DND-41 (cell line): ENCODE results near the gene ZNF322.

Experiments
- ATAC-seq: fragments of 200-7000 bp; cut with Tn5 transposase; 3 replicates; pipeline ENCODE4 v1.9.1; 2021; ENCODE audit warnings: low read depth; ENCODE audit not compliant: insufficient read depth
- DNase-seq: peaks from one replicate; pipeline ENCODE4 v3.0.0-alpha.2; 2020
- H2AFZ ChIP-seq: 2 replicates; pipeline ENCODE4 v1.6.0; 2012; ENCODE audit warnings: low read depth, low read length
- H3K27ac ChIP-seq: 2 replicates; pipeline ENCODE4 v1.5.1; 2012; ENCODE audit warnings: low read length, inconsistent platforms
- H3K27me3 ChIP-seq: fragments of 200-600 bp; sonication (generic); 2 replicates; pipeline ENCODE4 v1.6.0; 2012; ENCODE audit warnings: low read length, mild to moderate bottlenecking, inconsistent platforms; ENCODE audit not compliant: insufficient read depth, poor library complexity
- H3K36me3 ChIP-seq: 2 replicates; pipeline ENCODE4 v1.5.1; 2012; ENCODE audit warnings: low read length, inconsistent platforms; ENCODE audit not compliant: insufficient read depth
- H3K4me1 ChIP-seq: 2 replicates; pipeline ENCODE4 v1.5.1; 2012; ENCODE audit warnings: mild to moderate bottlenecking, low read length; ENCODE audit not compliant: insufficient read depth
- H3K4me2 ChIP-seq: 2 replicates; pipeline ENCODE4 v1.6.0; 2012; ENCODE audit warnings: mild to moderate bottlenecking, moderate library complexity, low read length, inconsistent platforms; ENCODE audit not compliant: insufficient read depth
- H3K4me3 ChIP-seq, 2 experiments: fragments of 200-600 bp in 1 of 2; shearing (Covaris generic) in 1 of 2; 2 replicates each; pipeline ENCODE4 v1.5.1; 2012 to 2016; ENCODE audit warnings: inconsistent platforms in 2 of 2, low read length in 2 of 2, mild to moderate bottlenecking in 2 of 2, low read depth in 1 of 2, moderate library complexity in 1 of 2
- H3K79me2 ChIP-seq: 2 replicates; pipeline ENCODE4 v1.6.0; 2012; ENCODE audit warnings: low read length, inconsistent platforms; ENCODE audit not compliant: insufficient read depth
- H3K9ac ChIP-seq: 2 replicates; pipeline ENCODE4 v1.6.0; 2012; ENCODE audit warnings: low read depth, mild to moderate bottlenecking, inconsistent platforms, low read length, moderate library complexity
- H3K9me3 ChIP-seq: 2 replicates; pipeline ENCODE4 v1.5.1; 2012; ENCODE audit warnings: low read length, moderate library complexity, mild to moderate bottlenecking, inconsistent platforms; ENCODE audit not compliant: insufficient read depth, severe bottlenecking
- H4K20me1 ChIP-seq: 2 replicates; pipeline ENCODE4 v1.6.0; 2012; ENCODE audit warnings: low read length; ENCODE audit not compliant: insufficient read depth
- EZH2 ChIP-seq: IDR thresholded peaks from 3 replicates; pipeline ENCODE4 v1.6.1; 2012; ENCODE audit warnings: borderline replicate concordance, low read depth, mild to moderate bottlenecking, moderate library complexity, low read length, inconsistent platforms; ENCODE audit not compliant: severe bottlenecking
- TF ChIP-seq, protein P1 (sequence below): IDR thresholded peaks from 2 replicates; pipeline ENCODE4 v1.5.1; 2012; ENCODE audit warnings: borderline replicate concordance, low read length, moderate library complexity, mild to moderate bottlenecking; ENCODE audit not compliant: poor library complexity, severe bottlenecking; ENCODE audit errors: extremely low read depth

Gene ZNF322

DNA sequence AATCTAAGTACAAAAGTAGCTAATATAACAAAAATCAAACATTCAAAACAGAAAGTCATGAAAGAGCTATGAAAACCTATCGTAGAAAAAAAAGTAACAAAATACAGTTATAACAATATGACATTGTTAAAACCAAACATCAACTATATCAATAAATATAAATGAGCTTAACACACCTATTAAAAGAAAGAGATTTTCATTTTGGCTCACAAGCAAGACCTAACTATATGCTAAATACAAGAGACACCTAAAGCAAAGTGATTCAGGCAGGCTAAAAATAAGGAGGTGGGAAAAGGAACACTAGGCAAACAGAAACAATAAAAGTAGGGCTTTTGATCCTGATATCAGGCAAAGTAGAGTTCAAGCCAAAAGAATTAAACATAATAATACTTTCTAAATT is 13.5 kb downstream of the ZNF322 start:
- no peak for ATAC-seq
- Histone ChIP-seq H3K27me3 (no peaks in the 10 kb centered on the region), H3K4me2 (no peak overlapping the region), H3K27ac (no peak overlapping the region), H2AFZ (no peak overlapping the region), H3K9me3 (peaks cover 4% of the 10 kb centered on the region), H3K4me3 (no peak overlapping the region), H4K20me1 (0 out of 2 replicates have a peak, but pooled peaks cover 3% of the 10 kb centered on the region), H3K79me2 (peaks cover 38% of the 10 kb centered on the region), H3K4me1 (no peaks in the 10 kb centered on the region), H3K36me3 (peaks cover 50% of the 10 kb centered on the region), H3K9ac (no peak overlapping the region)
- TF ChIP-seq, protein P1, sequence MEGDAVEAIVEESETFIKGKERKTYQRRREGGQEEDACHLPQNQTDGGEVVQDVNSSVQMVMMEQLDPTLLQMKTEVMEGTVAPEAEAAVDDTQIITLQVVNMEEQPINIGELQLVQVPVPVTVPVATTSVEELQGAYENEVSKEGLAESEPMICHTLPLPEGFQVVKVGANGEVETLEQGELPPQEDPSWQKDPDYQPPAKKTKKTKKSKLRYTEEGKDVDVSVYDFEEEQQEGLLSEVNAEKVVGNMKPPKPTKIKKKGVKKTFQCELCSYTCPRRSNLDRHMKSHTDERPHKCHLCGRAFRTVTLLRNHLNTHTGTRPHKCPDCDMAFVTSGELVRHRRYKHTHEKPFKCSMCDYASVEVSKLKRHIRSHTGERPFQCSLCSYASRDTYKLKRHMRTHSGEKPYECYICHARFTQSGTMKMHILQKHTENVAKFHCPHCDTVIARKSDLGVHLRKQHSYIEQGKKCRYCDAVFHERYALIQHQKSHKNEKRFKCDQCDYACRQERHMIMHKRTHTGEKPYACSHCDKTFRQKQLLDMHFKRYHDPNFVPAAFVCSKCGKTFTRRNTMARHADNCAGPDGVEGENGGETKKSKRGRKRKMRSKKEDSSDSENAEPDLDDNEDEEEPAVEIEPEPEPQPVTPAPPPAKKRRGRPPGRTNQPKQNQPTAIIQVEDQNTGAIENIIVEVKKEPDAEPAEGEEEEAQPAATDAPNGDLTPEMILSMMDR: no peak
- TF ChIP-seq EZH2: no peak
- DNase-seq: no peak

DNA sequence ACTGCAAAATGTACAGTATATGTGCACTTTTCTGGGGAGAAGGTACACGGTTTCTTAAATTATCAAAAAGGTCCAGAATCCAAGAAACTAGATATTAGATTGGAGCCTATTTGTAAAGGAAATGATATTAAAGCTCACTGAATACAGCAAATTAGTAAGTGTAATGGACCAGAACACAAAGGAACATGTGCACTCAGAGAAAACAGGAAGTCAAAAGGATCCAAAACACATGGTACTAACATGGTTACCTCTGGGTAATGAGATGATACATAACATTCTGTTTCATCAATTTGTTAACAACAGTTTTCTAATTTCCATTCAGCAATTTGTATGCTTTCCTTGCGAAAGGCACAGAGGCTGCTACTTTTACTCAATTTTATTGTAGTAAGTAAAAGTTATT is 18.7 kb downstream of the ZNF322 start:
- Histone ChIP-seq H3K27me3 (no peaks in the 10 kb centered on the region), H3K79me2 (peaks cover 7% of the 10 kb centered on the region; the same call in 1 of the 2 replicates), H3K4me3 (no peak overlapping the region), H3K36me3 (peaks cover 58% of the 10 kb centered on the region), H3K27ac (no peak overlapping the region), H4K20me1 (0 out of 2 replicates have a peak, but pooled peaks cover 3% of the 10 kb centered on the region), H2AFZ (no peak overlapping the region), H3K4me2 (no peak overlapping the region), H3K9me3 (no peaks in the 10 kb centered on the region), H3K9ac (no peak overlapping the region), H3K4me1 (no peaks in the 10 kb centered on the region)
- DNase-seq (no peak), ATAC-seq (no peak)
- TF ChIP-seq, protein P1: no peak
- no peak for TF ChIP-seq EZH2

DNA sequence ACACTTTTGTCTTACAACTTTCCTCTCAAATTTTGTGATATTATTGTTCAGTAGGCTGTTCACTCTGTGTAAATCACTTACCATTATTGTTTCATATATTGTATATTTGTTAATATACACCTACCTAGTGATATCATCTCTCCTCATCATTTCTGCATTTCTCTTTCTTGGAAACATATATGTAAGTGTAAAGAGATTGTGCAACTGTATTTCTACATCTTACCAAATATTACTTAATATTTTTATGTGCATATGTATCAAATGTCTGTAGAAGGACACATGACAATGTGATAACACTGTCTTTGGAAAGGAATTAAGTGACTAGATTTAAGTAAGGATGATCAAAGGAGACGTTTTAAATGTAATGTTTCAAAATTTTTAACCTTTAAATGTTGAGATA is 30.2 kb downstream of the ZNF322 start:
- Histone ChIP-seq H4K20me1 (no peaks in the 10 kb centered on the region), H3K27me3 (no peaks in the 10 kb centered on the region), H3K4me1 (no peaks in the 10 kb centered on the region), H3K4me2 (no peak overlapping the region), H3K4me3 (no peak overlapping the region), H3K9ac (no peak overlapping the region), H3K9me3 (no peaks in the 10 kb centered on the region), H3K27ac (no peak overlapping the region), H3K79me2 (no peaks in the 10 kb centered on the region), H2AFZ (no peak overlapping the region), H3K36me3 (peaks cover 6% of the 10 kb centered on the region; the same call in 1 of the 2 replicates)
- ATAC-seq (no peak), DNase-seq (no peak)
- TF ChIP-seq, protein P1: no peak
- no peak for TF ChIP-seq EZH2

DNA sequence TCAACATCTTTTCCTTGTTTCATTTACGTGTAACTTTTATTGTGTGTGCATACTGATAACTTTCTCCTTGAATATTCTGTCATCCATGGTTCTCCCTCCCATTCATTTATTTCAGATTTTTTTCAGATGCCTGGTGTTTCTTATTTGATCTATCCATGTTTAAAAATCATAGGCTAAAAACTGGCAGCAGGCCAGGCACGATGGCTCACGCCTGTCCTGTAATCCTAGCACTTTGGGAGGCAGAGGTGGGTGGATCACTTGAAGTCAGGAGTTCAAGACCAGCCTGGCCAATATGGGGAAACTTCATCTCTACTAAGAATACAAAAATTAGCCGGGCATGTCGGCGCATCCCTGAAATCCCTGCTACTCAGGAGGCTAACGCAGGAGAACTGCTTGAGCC is 31.7 kb downstream of the ZNF322 start:
- TF ChIP-seq, protein P1: no peak
- no peak for TF ChIP-seq EZH2
- Histone ChIP-seq H4K20me1 (no peaks in the 10 kb centered on the region), H2AFZ (no peak overlapping the region), H3K4me3 (no peak overlapping the region), H3K4me1 (no peaks in the 10 kb centered on the region), H3K4me2 (no peak overlapping the region), H3K36me3 (no peaks in the 10 kb centered on the region), H3K27me3 (no peaks in the 10 kb centered on the region), H3K9me3 (no peaks in the 10 kb centered on the region), H3K27ac (no peak overlapping the region), H3K79me2 (no peaks in the 10 kb centered on the region), H3K9ac (no peak overlapping the region)
- DNase-seq: no peak
- ATAC-seq: no peak
